Endothelial cell of umbilical vein (primary cell): ENCODE data around the gene KCNMA1. TPM values are rescaled to one million over a fixed set of nuclear protein-coding genes. Genes with fewer than 3 reads are reported as not detected.

Experiments used
- BruUV-seq: library from RNA; stranded (reverse); fragments of 400-500 nt; replicated peaks from 2 replicates; lab custom pipeline; 2021; lab: Mats Ljungman, UMichigan
- CTCF ChIA-PET: fragments of 300-600, 350-600 bp; sonication (Branson Sonifier 250); formaldehyde crosslinking; loops from one replicate; lab custom pipeline; 2021; ENCODE audit warnings: antibody characterized with exemption, inconsistent platforms; lab: Charles Lee
- POLR2A ChIA-PET: fragments of 300-600, 350-600 bp; sonication (Branson Sonifier 250); formaldehyde crosslinking; loops from one replicate; lab custom pipeline; 2021; ENCODE audit warnings: antibody characterized with exemption, inconsistent platforms; lab: Charles Lee
- DNase-seq: peaks from one replicate; pipeline ENCODE4 v3.0.0-alpha.2; 2011; ENCODE audit warnings: low read depth, low spot score
- FAIRE-seq: peaks from 2 replicates; lab custom pipeline; 2011; peaks lifted over from hg19 to GRCh38; lab: Jason Lieb, UNC
- H2AFZ ChIP-seq: 2 replicates; pipeline ENCODE4 v1.6.0; 2012; ENCODE audit warnings: low read depth, low read length, control low read depth, inconsistent platforms
- H3K27ac ChIP-seq: 2 replicates; pipeline ENCODE4 v1.5.1; 2011; ENCODE audit warnings: low read depth, mild to moderate bottlenecking, control low read depth, low read length, moderate library complexity; ENCODE audit not compliant: insufficient read depth
- H3K27me3 ChIP-seq, 2 experiments: 2 replicates each; pipeline versions ENCODE4 v1.6.0 to v1.6.1; 2011; ENCODE audit warnings: low read length in 2 of 2, mixed read lengths in 1 of 2; ENCODE audit not compliant: control insufficient read depth in 2 of 2, insufficient read depth in 2 of 2
- H3K36me3 ChIP-seq, 2 experiments: 2 replicates in 1 of 2; 3 replicates in 1 of 2; pipeline ENCODE4 v1.5.1; 2011; ENCODE audit warnings: low read length in 2 of 2, mild to moderate bottlenecking in 1 of 2, moderate library complexity in 1 of 2; ENCODE audit not compliant: control insufficient read depth in 2 of 2, insufficient read depth in 2 of 2; ENCODE audit errors: extremely low read depth in 1 of 2
- H3K4me1 ChIP-seq: 3 replicates; pipeline ENCODE4 v1.5.1; 2011; ENCODE audit warnings: mild to moderate bottlenecking, low read length; ENCODE audit not compliant: control insufficient read depth, insufficient read depth; ENCODE audit errors: extremely low read depth
- H3K4me2 ChIP-seq: 2 replicates; pipeline ENCODE4 v1.6.1; 2011; ENCODE audit warnings: low read length, control low read depth, mixed read lengths; ENCODE audit not compliant: insufficient read depth
- H3K4me3 ChIP-seq, 3 experiments: fragments of 200-600 bp in 1 of 3; sonication (generic), shearing (Covaris generic) in 1 of 3; replicated peaks in 1 of 3; 2 replicates each; pipeline ENCODE4 v1.5.1; 2011 to 2016; ENCODE audit warnings: control low read depth in 3 of 3, low read length in 3 of 3, mild to moderate bottlenecking in 2 of 3, inconsistent platforms in 1 of 3, low read depth in 1 of 3, moderate library complexity in 1 of 3; ENCODE audit not compliant: insufficient read depth in 1 of 3
- H3K79me2 ChIP-seq: 2 replicates; pipeline ENCODE4 v1.6.0; 2012; ENCODE audit warnings: low read length, inconsistent platforms; ENCODE audit not compliant: control insufficient read depth, insufficient read depth
- H3K9ac ChIP-seq: replicated peaks from 2 replicates; pipeline ENCODE3; 2011; ENCODE audit warnings: low read length, control low read depth; ENCODE audit not compliant: insufficient read depth; ENCODE audit errors: extremely low read depth
- H3K9me1 ChIP-seq: replicated peaks from 3 replicates; pipeline ENCODE4 v1.6.0; 2011; ENCODE audit warnings: mild to moderate bottlenecking, low read length; ENCODE audit not compliant: control insufficient read depth, insufficient read depth; ENCODE audit errors: extremely low read depth
- H3K9me3 ChIP-seq: replicated peaks from 2 replicates; pipeline ENCODE4 v1.5.1; 2012; ENCODE audit warnings: low read length, inconsistent platforms; ENCODE audit not compliant: control insufficient read depth, insufficient read depth
- H4K20me1 ChIP-seq: replicated peaks from 2 replicates; pipeline ENCODE3; 2011; ENCODE audit warnings: mild to moderate bottlenecking, low read length; ENCODE audit not compliant: control insufficient read depth, insufficient read depth; ENCODE audit errors: extremely low read depth
- CTCF ChIP-seq, 2 donors: IDR thresholded peaks; 1 replicate in 1 of 2; 2 replicates in 1 of 2; pipeline ENCODE4 v1.5.1; 2011; ENCODE audit warnings: low read length in 2 of 2, mild to moderate bottlenecking in 2 of 2, moderate library complexity in 2 of 2, control low read depth in 1 of 2, inconsistent platforms in 1 of 2, low read depth in 1 of 2; ENCODE audit not compliant: insufficient read depth in 1 of 2; ENCODE audit errors: extremely low read depth in 1 of 2
- EZH2 ChIP-seq: IDR thresholded peaks from 2 replicates; pipeline ENCODE4 v1.6.1; 2012; ENCODE audit warnings: borderline replicate concordance, low read depth, mild to moderate bottlenecking, moderate library complexity, low read length, inconsistent platforms; ENCODE audit not compliant: severe bottlenecking
- FOS ChIP-seq: IDR thresholded peaks from 2 replicates; pipeline ENCODE4 v1.6.1; 2011; ENCODE audit warnings: mild to moderate bottlenecking, low read length, moderate library complexity, borderline replicate concordance; ENCODE audit not compliant: insufficient read depth
- GATA2 ChIP-seq: IDR thresholded peaks from 2 replicates; pipeline ENCODE4 v1.7.0; 2011; ENCODE audit warnings: low read depth, mild to moderate bottlenecking, moderate library complexity, mixed read lengths, low read length; ENCODE audit not compliant: insufficient read length, insufficient read depth
- JUN ChIP-seq: IDR thresholded peaks from 2 replicates; pipeline ENCODE4 v1.6.1; 2011; ENCODE audit warnings: borderline replicate concordance, low read depth; ENCODE audit not compliant: insufficient read length, insufficient read depth
- POLR2A ChIP-seq: IDR thresholded peaks from 2 replicates; pipeline ENCODE4 v1.6.1; 2012; ENCODE audit warnings: low read depth, mild to moderate bottlenecking, control low read depth, low read length
- POLR2AphosphoS5 ChIP-seq: IDR thresholded peaks from 2 replicates; pipeline ENCODE4 v1.6.1; 2012; ENCODE audit warnings: low read depth, mild to moderate bottlenecking, control low read depth, low read length, moderate library complexity; ENCODE audit not compliant: insufficient read depth
- dilution Hi-C: fragments of 300-500 bp; cut with MboI; formaldehyde crosslinking; loops from one replicate; pipeline ENCODE4 v1.15.0; 2019; ENCODE audit warnings: low sequenced_read_pairs; ENCODE audit not compliant: extremely low pct_ligation_motif_present
- intact Hi-C: fragments of 100-400 bp; cut with micrococcal nuclease; formaldehyde crosslinking; loops from one replicate; pipeline ENCODE4 v1.10.0; 2022
- polyA plus RNA-seq, 4 experiments: library from polyadenylated mRNA; depleted of rRNA in 3 of 4; stranded (reverse) in 3 of 4; unstranded in 1 of 4; fragments of >200 nt; gene quantifications; 2 replicates each; pipeline versions ENCODE4 v1.2.1 to v1.2.3, GENCODE V29; 2011 to 2012; ENCODE audit warnings: missing spikeins in 1 of 4
- total RNA-seq: library from RNA; stranded (reverse); gene quantifications from 2 replicates; pipeline ENCODE4 v1.2.3, GENCODE V29; 2021

KCNMA1 gene
- total and polyA plus RNA-seq, 2 donors (not counting 3 experiments of a cell fraction or from before 2014, with no cell fraction given), result 0.10 to 0.82 TPM

GRCh38 chr10:77374189-77374656, 263.4 kb downstream of the KCNMA1 start:
- no peak for DNase-seq
- no peak for FAIRE-seq
- H4K20me1 ChIP-seq, result no peaks in the 10 kb centered on the region
- H3K79me2 ChIP-seq, result no peaks in the 10 kb centered on the region
- no peak overlapping the region for H3K9ac ChIP-seq
- BruUV-seq, result no TSS peak
- no peak overlapping the region for H3K4me3 ChIP-seq
- H2AFZ ChIP-seq, result no peak overlapping the region
- peaks cover 9% of the 10 kb centered on the region for H3K4me1 ChIP-seq
- ChIA-PET CTCF (interaction anchor here (1.1 to 1.9 kb wide), 4 partner anchors 13 to 382 kb away, joined by 3 to 6 read pairs (median 4); no protein-coding TSS in a partner anchor), POLR2A (no interaction called here)
- dilution Hi-C loops (no loop called here), intact Hi-C loops (no loop called here)
- H3K9me3 ChIP-seq, result no peaks in the 10 kb centered on the region
- no peaks in the 10 kb centered on the region for H3K27me3 ChIP-seq
- no peaks in the 10 kb centered on the region for H3K9me1 ChIP-seq
- TF ChIP-seq POLR2AphosphoS5 (no peak), EZH2 (no peak)
- H3K4me2 ChIP-seq, result no peak overlapping the region
- no peaks in the 10 kb centered on the region for H3K36me3 ChIP-seq
- H3K27ac ChIP-seq, result no peak overlapping the region

GRCh38 chr10:77371848-77372799, 265.5 kb downstream of the KCNMA1 start:
- H3K4me3 ChIP-seq, result no peak overlapping the region
- DNase-seq (no peak), FAIRE-seq (peak; percentile 43)
- intact Hi-C loops, result no loop called here
- no TSS peak for BruUV-seq
- no peak overlapping the region for H2AFZ ChIP-seq
- TF ChIP-seq POLR2A, result no peak
- no peak for TF ChIP-seq GATA2
- TF ChIP-seq FOS, result no peak
- no peak for TF ChIP-seq JUN
- TF ChIP-seq CTCF (IDR thresholded peaks at IDR 0.05; ENCODE audit: extremely low read depth in 1 of 2, insufficient read depth in 1 of 2, low read depth in 1 of 2, low read length in 2 of 2), result no peak
- TF ChIP-seq EZH2, result no peak
- dilution Hi-C loops, result no loop called here
- CTCF ChIA-PET, result interaction anchor here (1.2 to 1.4 kb wide), 3 partner anchors 10 to 19 kb away, joined by 3 to 4 read pairs (median 4); no protein-coding TSS in a partner anchor
- H4K20me1 ChIP-seq, result no peaks in the 10 kb centered on the region
- POLR2A ChIA-PET, result no interaction called here
- H3K4me2 ChIP-seq, result no peak overlapping the region
- H3K79me2 ChIP-seq, result no peaks in the 10 kb centered on the region
- H3K27ac ChIP-seq, result no peak overlapping the region
- H3K27me3 ChIP-seq, result no peaks in the 10 kb centered on the region
- H3K9me1 ChIP-seq, result no peaks in the 10 kb centered on the region
- H3K36me3 ChIP-seq, result no peaks in the 10 kb centered on the region
- H3K9ac ChIP-seq, result no peak overlapping the region
- peaks cover 9% of the 10 kb centered on the region for H3K4me1 ChIP-seq
- H3K9me3 ChIP-seq, result no peaks in the 10 kb centered on the region
